ENCODE data around the gene SIRT7. TPM values are rescaled to one million over a fixed set of nuclear protein-coding genes. Genes with fewer than 3 reads are reported as not detected.

Gene SIRT7
- total and polyA plus RNA-seq, 2 donors (not counting 3 experiments of a cell fraction or from before 2014, with no cell fraction given): 11.6 to 28.8 TPM

DNA sequence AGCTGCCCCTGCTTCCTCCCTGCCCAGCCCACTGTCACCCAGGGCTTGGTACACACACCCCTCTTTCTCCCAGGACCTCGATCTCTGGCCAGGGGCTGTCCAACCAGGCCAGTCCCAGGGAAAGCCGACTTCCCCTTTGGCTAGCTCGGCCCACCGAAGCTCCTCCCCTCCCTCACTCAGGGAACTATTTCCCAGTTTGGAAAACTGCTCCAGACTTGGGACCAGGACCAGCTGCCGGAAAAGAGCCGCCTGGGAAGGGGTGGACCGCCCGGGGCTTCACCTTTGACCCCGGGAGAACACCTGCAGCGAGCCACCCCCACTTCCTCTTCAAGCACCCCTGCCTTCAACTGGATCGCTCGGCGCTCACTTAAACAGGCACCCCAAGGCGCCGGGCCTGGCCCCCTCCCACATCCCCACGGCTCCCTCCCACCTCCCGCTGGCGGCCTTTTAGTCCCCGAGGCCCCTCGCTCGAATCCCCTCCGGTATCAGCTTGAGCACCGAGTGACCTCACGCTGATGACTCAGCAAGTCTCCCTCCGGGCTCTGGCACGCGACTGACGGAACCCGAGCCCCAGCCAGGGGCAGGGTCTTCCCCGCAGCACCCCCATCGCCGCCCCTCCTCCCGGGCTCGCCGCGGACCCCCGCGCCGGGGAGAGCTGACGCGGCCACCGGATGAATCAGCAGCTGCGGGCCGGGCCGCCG lies 8.6 kb upstream of the SIRT7 start:
- peak; percentile 4 for TF ChIP-seq POLR2A (IDR thresholded peaks at IDR 0.05; ENCODE audit: low read depth, low read length)
- TF ChIP-seq, protein P1, sequence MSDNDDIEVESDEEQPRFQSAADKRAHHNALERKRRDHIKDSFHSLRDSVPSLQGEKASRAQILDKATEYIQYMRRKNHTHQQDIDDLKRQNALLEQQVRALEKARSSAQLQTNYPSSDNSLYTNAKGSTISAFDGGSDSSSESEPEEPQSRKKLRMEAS (IDR thresholded peaks at IDR 0.05; ENCODE audit: insufficient read depth, insufficient read length): no peak
- peak; percentile 53 for TF ChIP-seq FOS (IDR thresholded peaks at IDR 0.05; ENCODE audit: borderline replicate concordance, insufficient read depth, low read length)
- peak; percentile 54 for TF ChIP-seq POLR2AphosphoS5 (IDR thresholded peaks at IDR 0.05; ENCODE audit: insufficient read depth, low read depth, low read length)
- TSS peak; percentile 78 for BruUV-seq (replicated peaks)
- dilution Hi-C loops (cut with MboI; ENCODE audit: extremely low pct_ligation_motif_present, low sequenced_read_pairs) (no loop called here), intact Hi-C loops (cut with micrococcal nuclease) (loop anchor here (1.0 to 5.0 kb wide), 6 partner anchors 11 to 228 kb away; partner anchors contain the start of genes CENPX, LRRC45, P4HB and PCYT2)
- Histone ChIP-seq H3K9ac (replicated peaks; ENCODE audit: extremely low read depth, insufficient read depth, low read length) (peak overlapping the region; percentile 94), H3K4me1 (ENCODE audit: control insufficient read depth, extremely low read depth, insufficient read depth, low read length) (peaks cover 17% of the 10 kb centered on the region), H4K20me1 (replicated peaks; ENCODE audit: control insufficient read depth, extremely low read depth, insufficient read depth, low read length) (no peaks in the 10 kb centered on the region), H3K4me3 (replicated peaks in 1 of 3; ENCODE audit: insufficient read depth in 1 of 3, low read depth in 1 of 3, low read length in 3 of 3) (peak overlapping the region; percentile 17 to 64 (median 49)), H3K9me3 (replicated peaks; ENCODE audit: control insufficient read depth, insufficient read depth, low read length) (no peaks in the 10 kb centered on the region), H3K27ac (ENCODE audit: insufficient read depth, low read depth, low read length) (peak overlapping the region; percentile 77), H3K9me1 (replicated peaks; ENCODE audit: control insufficient read depth, extremely low read depth, insufficient read depth, low read length) (no peaks in the 10 kb centered on the region), H3K36me3 (ENCODE audit: control insufficient read depth in 2 of 2, extremely low read depth in 1 of 2, insufficient read depth in 2 of 2, low read length in 2 of 2) (peaks cover 0 to 8% of the 10 kb centered on the region in 2 experiments), H3K4me2 (ENCODE audit: insufficient read depth, low read length) (peak overlapping the region; percentile 79), H3K27me3 (ENCODE audit: control insufficient read depth in 2 of 2, insufficient read depth in 2 of 2, low read length in 2 of 2) (no peaks in the 10 kb centered on the region), H2AFZ (ENCODE audit: low read depth, low read length) (no peak overlapping the region), H3K79me2 (ENCODE audit: control insufficient read depth, insufficient read depth, low read length) (peaks cover 53% of the 10 kb centered on the region)
- FAIRE-seq (peak; percentile 97), DNase-seq (ENCODE audit: low read depth, low spot score) (peak; percentile 74)
- ChIA-PET CTCF (interaction anchor here (1.1 to 3.0 kb wide), 8 partner anchors 9 to 104 kb away, joined by 3 to 24 read pairs (median 8); partner anchors contain the start of gene NOTUM), POLR2A (interaction anchor here (0.6 to 1.2 kb wide), 4 partner anchors 9 to 279 kb away, joined by 3 to 10 read pairs (median 4); partner anchors contain the start of gene ANAPC11)

DNA sequence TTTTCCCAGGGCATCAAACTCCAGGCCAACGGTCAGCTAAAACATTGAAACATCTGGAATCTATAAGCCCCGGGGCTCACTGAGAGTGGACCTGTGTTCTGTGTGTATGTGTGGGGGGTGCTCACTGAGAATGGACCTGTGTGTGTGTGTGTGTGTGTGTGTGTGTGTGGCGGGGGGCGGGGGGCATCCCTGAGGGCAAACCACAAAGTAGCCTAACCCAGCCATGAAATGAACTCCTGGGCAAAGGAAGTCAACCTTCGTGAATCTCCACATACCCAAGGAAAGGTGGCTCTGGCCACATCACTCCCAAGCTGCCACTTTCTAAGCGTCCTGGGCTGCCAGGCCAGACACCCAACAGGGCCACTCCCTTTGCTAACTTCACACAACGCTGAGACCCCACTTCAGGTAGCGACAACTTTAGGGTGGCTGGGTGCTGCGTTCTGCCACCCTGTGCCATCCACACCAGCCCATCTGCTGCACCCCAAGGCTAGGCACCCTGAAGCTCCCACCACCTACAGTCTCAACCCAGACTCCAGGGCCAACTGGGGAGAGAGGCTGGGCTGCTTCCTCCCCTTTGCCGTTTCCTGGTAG lies 8.0 kb upstream of the SIRT7 start:
- H3K9ac ChIP-seq (replicated peaks; ENCODE audit: extremely low read depth, insufficient read depth, low read length): peak overlapping the region; percentile 94
- TF ChIP-seq, protein P1 (IDR thresholded peaks at IDR 0.05; ENCODE audit: insufficient read depth, insufficient read length): no peak
- no peak for TF ChIP-seq EZH2 (IDR thresholded peaks at IDR 0.05; ENCODE audit: borderline replicate concordance, low read depth, low read length, severe bottlenecking)
- no peak for TF ChIP-seq JUN (IDR thresholded peaks at IDR 0.05; ENCODE audit: borderline replicate concordance, insufficient read depth, insufficient read length, low read depth)
- peak; percentile 30 for TF ChIP-seq POLR2A (IDR thresholded peaks at IDR 0.05; ENCODE audit: low read depth, low read length)
- POLR2A ChIA-PET: interaction anchor here (0.6 to 1.2 kb wide), 4 partner anchors 9 to 213 kb away, joined by 4 to 10 read pairs (median 4); partner anchors contain the start of gene ANAPC11
- peak overlapping the region; percentile 79 for H3K4me2 ChIP-seq (ENCODE audit: insufficient read depth, low read length)
- H3K36me3 ChIP-seq (ENCODE audit: control insufficient read depth in 2 of 2, extremely low read depth in 1 of 2, insufficient read depth in 2 of 2, low read length in 2 of 2): peaks cover 0 to 12% of the 10 kb centered on the region in 2 experiments
- no peaks in the 10 kb centered on the region for H3K27me3 ChIP-seq (ENCODE audit: control insufficient read depth in 2 of 2, insufficient read depth in 2 of 2, low read length in 2 of 2)
- BruUV-seq (replicated peaks): no TSS peak
- intact Hi-C loops (cut with micrococcal nuclease): loop anchor here (1.0 to 5.0 kb wide), 4 partner anchors 65 to 228 kb away; partner anchors contain the start of genes CENPX, LRRC45 and P4HB
- FAIRE-seq: no peak
- H2AFZ ChIP-seq (ENCODE audit: low read depth, low read length): no peak overlapping the region
- no peaks in the 10 kb centered on the region for H4K20me1 ChIP-seq (replicated peaks; ENCODE audit: control insufficient read depth, extremely low read depth, insufficient read depth, low read length)
- H3K9me1 ChIP-seq (replicated peaks; ENCODE audit: control insufficient read depth, extremely low read depth, insufficient read depth, low read length): no peaks in the 10 kb centered on the region
- dilution Hi-C loops (cut with MboI; ENCODE audit: extremely low pct_ligation_motif_present, low sequenced_read_pairs): no loop called here
- H3K79me2 ChIP-seq (ENCODE audit: control insufficient read depth, insufficient read depth, low read length): peaks cover 57% of the 10 kb centered on the region
- H3K9me3 ChIP-seq (replicated peaks; ENCODE audit: control insufficient read depth, insufficient read depth, low read length): no peaks in the 10 kb centered on the region
- CTCF ChIA-PET: interaction anchor here (1.1 to 3.0 kb wide), 6 partner anchors 9 to 105 kb away, joined by 3 to 24 read pairs (median 8); partner anchors contain the start of gene NOTUM
- no peak for DNase-seq (ENCODE audit: low read depth, low spot score)
- H3K27ac ChIP-seq (ENCODE audit: insufficient read depth, low read depth, low read length): peak overlapping the region; percentile 77
- H3K4me3 ChIP-seq (replicated peaks in 1 of 3; ENCODE audit: insufficient read depth in 1 of 3, low read depth in 1 of 3, low read length in 3 of 3): peak overlapping the region in 2 of 3 experiments; percentile 49 to 64
- H3K4me1 ChIP-seq (ENCODE audit: control insufficient read depth, extremely low read depth, insufficient read depth, low read length): peaks cover 17% of the 10 kb centered on the region
